HT1080 (cell line): Measurements from ENCODE around the gene ATF6. TPM values are rescaled to one million over a fixed set of nuclear protein-coding genes. Genes with fewer than 3 reads are reported as not detected.
"Not testable (repeated sequence)": the region's sequence is repeated elsewhere in the genome, so short reads cannot be mapped to it uniquely, and the experiment has no call there.

ENCODE experiments used
- DNase-seq: peaks from one replicate; pipeline ENCODE4 v3.0.0-alpha.2; 2015; ENCODE audit warnings: low read depth
- total RNA-seq: library from RNA; depleted of rRNA; stranded (reverse); fragments of >200 nt; shearing (Covaris generic); gene quantifications from 2 replicates; pipeline ENCODE4 v1.2.3, GENCODE V29; 2014

ATF6 gene
- total RNA-seq, 1 experiment from 2014 or later: 20.5 TPM

- DNase-seq: no peak
Measured at GRCh38 chr1:161827786-161828185, 61.7 kb downstream of the ATF6 start.

DNA sequence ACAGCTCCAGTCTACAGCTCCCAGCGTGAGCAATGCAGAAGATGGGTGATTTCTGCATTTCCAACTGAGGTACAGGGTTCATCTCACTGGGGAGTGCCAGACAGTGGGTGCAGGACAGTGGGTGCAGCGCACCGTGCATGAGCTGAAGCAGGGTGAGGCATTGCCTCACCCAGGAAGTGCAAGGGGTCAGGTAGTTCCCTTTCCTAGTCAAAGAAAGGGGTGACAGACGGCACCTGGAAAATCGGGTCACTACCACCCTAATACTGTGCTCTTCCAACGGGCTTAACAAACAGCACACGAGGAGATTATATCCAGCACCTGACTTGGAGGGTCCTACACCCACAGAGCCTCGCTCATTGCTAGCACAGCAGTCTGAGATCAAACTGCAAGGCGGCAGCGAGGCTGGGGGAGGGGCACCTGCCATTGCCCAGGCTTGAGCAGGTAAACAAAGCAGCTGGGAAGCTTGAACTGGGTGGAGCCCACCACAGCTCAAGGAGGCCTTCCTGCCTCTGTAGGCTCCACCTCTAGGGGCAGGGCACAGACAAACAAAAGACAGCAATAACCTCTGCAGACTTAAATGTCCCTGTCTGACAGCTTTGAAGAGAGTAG, 66.3 kb downstream of the ATF6 start:
- not testable (repeated sequence) for DNase-seq

GRCh38 chr1:161834967-161835550, 68.9 kb downstream of the ATF6 start:
- peak; percentile 26 for DNase-seq

- DNase-seq: peak; percentile 15
Measured at GRCh38 chr1:161836018-161836417, 69.9 kb downstream of the ATF6 start.

DNA sequence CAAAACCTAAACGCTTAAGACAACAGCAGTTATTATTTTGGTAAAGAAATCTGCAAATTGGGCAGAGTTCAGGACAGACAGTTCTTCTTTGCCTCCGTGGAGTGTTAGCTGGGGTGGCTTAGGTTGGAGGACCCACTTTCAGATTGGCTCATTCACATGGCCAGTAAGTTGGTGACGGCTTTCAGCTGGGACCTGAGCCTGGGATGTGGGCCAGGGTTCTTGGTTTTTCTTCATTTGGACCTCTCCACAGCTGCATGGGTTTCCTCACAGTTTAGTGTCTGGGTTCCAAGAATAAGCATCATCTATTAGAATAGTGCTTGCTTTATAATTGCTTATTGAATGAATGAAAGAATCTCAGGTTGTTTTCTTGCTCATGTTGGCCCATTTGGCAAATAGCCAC, 72.2 kb downstream of the ATF6 start:
- no peak for DNase-seq

DNA sequence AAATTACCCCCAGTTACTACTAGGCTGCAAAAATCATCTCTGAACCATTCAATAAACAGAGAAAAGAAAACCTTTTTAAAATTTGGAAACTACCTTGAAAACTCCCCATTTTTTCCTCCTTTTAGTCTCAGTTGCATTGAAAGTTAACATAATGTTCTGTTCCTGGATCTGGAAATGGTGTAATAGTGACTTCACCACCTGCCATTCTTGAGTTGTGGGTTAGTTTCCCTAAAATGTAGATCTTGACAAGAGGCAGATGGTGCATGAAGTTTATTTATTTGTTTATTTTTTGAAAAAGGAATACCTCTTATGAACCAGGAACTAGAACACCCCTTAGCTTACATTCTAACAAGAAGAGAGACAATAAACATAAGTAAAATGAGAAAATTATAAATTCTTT, 72.8 kb downstream of the ATF6 start:
- no peak for DNase-seq

GRCh38 chr1:161839591-161839990, 73.5 kb downstream of the ATF6 start:
- DNase-seq: no peak

GRCh38 chr1:161840363-161840762, 74.2 kb downstream of the ATF6 start:
- DNase-seq: no peak

- no peak for DNase-seq
Measured at GRCh38 chr1:161843156-161843555, 77.0 kb downstream of the ATF6 start.

GRCh38 chr1:161844696-161845095, 78.6 kb downstream of the ATF6 start:
- no peak for DNase-seq

DNA sequence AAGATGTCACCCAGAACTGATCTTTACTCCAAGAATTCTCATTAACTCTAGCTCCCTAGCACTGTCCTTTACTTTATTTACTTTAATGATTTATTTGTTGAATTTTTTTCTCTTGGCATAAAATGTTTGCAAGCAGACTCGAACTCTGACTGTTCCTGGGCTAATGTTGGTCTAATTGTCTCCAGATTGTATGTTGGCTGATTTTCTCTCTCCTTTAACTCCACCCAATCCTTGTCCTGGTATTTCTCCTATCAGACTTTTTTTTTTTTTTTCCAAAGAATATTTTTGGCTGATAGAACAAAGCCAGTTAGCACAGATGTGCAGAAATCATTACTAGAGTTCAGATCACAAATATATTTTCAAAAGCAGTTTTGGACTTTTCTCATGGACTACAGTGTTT, 82.6 kb downstream of the ATF6 start:
- DNase-seq: no peak

DNA sequence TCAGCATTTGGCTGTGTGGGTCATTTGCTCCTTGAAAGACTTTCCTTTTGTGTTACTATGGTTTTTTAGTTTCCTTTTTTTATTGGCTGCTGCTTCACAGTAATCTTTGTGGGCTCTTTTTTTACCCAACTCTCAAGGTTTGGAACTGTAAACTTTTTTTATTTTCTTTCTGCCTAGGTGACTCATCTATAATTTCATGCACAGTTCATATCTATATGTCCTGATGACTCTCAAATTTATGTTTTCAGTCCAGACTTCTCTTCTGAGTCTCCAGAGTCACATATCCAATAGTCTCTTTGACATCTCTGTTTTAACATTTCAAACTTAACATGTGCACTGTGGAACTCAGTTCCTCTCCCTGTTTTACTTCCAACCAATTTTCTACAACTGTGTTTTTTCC, 83.4 kb downstream of the ATF6 start:
- DNase-seq: no peak

DNA sequence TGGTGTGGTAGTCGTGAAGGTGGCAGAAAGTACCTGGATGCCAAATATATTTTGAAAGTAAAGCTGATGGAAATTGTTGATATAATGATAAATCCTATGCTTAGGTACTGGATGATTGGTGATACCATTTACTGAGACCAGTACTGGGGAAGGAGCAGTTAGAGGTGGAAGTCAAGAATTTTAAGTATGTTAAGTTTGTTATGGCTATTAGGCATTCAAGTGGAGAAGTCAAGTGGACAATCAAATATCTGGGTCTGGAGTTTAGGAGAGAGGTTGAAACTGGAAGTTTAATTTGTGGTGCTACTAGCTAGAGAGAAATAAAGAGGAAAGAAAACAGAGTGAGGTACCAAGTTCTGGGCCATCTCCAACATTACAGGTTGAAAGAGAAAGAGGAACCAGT, 89.1 kb downstream of the ATF6 start:
- no peak for DNase-seq

DNA sequence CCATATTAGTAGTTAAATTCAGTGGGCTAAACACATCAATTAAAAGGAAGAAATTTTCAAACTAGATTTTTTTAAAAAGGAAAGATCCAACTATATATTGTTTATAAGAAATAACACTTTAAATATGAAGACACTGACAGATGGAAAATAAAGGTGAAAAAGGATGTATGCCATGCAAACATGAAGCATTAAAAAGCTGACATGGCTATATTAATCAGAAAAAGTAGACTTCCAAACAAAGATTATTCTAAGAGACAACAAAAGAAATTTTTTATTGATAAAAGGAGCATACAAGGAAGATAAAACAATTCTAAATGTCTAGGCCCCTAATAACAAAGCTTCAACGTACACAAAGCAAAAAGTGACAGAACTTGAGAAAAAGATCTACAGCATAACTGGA, 92.2 kb downstream of the ATF6 start:
- no peak for DNase-seq

GRCh38 chr1:161863549-161863948, 97.4 kb downstream of the ATF6 start:
- DNase-seq: no peak

GRCh38 chr1:161864577-161864976, 98.5 kb downstream of the ATF6 start:
- DNase-seq: no peak

- DNase-seq: no peak
Measured at GRCh38 chr1:161866241-161866640, 100.1 kb downstream of the ATF6 start.

DNA sequence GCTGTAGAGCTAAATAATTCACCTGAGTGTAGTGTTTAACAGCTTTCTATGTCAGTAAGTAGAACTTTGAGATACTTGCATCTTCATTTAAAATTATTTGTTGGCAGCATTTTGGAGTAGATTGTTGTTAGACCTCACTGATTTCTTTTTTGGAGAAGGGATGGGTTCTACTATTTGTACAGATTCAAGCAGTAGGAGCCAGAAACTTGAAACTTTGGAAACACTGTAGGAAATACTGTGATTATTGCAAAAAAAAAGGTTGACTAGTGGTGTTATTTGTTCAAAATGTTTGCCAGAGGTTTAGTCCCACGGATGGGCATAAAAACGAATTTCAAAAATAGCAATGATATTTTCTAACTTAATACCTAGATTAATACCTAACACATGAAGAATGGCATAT, 102.7 kb downstream of the ATF6 start:
- no peak for DNase-seq

GRCh38 chr1:161869291-161869690, 103.2 kb downstream of the ATF6 start:
- no peak for DNase-seq

DNA sequence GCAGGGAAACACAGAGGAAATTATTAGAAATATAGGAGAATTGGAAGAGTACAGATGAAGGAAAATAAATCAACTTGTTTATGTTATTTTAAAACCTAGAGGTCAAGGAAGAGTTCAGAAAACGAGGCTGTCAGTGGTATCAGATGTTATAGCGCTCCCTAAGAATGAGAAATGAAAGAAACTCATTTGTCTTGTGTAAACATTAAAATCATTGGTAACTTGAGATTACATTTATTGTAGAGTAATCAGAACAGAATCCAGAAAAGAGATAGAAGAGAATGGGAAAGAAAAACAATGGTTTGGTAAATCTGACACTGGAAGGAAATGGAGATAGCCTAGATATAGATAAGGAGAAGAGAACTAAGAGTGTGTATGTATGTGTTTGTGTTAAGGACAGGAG, 106.4 kb downstream of the ATF6 start:
- no peak for DNase-seq

GRCh38 chr1:161879261-161879660, 113.1 kb downstream of the ATF6 start:
- DNase-seq: no peak

DNA sequence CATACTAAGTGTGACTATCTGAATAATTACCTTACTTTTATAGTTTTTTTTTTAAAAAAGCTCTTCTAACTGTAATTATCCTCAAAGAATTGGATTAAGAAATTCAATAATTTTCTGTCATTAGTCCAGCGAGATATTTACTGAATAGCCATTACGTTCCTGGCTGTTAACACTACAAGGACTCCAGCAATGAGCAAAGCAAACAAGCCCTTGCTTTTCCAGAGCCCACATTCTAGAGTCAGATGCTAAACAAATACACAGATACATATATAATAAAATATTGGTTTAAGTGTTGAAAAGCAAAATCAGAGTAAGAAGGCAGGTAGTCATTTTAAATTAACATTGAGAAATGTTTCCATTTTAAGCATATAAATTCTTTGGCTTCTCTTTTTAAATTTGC, 118.4 kb downstream of the ATF6 start:
- no peak for DNase-seq

DNA sequence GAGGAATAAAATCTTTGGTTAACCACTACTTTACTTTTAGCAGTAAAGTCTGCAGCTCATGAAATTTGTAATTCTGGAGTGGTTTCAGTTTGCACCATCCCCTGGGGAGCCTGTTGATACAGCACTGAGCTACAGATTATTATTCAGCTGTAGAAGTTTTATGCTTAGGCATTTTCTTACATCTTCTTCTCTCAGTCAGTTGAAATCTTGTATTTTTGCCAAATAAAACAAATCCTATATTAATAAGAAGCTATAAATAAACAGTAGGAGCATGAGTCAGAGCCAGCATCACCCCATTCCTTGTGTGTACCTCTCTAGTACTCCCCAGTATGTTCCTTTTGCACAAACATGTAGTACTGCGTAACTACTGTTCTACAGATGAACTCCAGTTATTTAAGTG, 118.9 kb downstream of the ATF6 start:
- peak; percentile 62 for DNase-seq

- no peak for DNase-seq
Measured at GRCh38 chr1:161885759-161886158, 119.6 kb downstream of the ATF6 start.
